Natural killer cell (primary cell): ENCODE results near the gene DAZAP2. TPM values are rescaled to one million over a fixed set of nuclear protein-coding genes. Genes with fewer than 3 reads are reported as not detected.

Source experiments
- ATAC-seq, 3 donors: fragments of 150-1000 bp in 2 of 3; fragments of 200-7000 bp in 1 of 3; cut with Tn5 transposase; 1 replicate in 1 of 3; 2 replicates in 2 of 3; pipeline ENCODE4 v1.10.0; 2021; ENCODE audit warnings: mild to moderate bottlenecking in 2 of 3, moderate library complexity in 2 of 3
- DNase-seq, 2 donors: peaks; one replicate each; pipeline versions ENCODE4 v3.0.0 to v3.0.0-alpha.2; 2013 to 2021; ENCODE audit warnings: mixed read lengths in 1 of 2
- H3K27ac ChIP-seq: one replicate; pipeline ENCODE4 v1.5.1; 2013; ENCODE audit warnings: mild to moderate bottlenecking, low read length
- H3K27me3 ChIP-seq: one replicate; pipeline ENCODE4 v1.6.1; 2013; ENCODE audit warnings: low read length; ENCODE audit not compliant: control insufficient read depth, insufficient read depth
- H3K36me3 ChIP-seq: one replicate; pipeline ENCODE4 v1.6.1; 2013; ENCODE audit warnings: low read length; ENCODE audit not compliant: control insufficient read depth, insufficient read depth
- H3K4me1 ChIP-seq: one replicate; pipeline ENCODE4 v1.6.1; 2013; ENCODE audit warnings: low read length; ENCODE audit not compliant: control insufficient read depth, insufficient read depth
- H3K4me3 ChIP-seq: one replicate; pipeline ENCODE4 v1.5.1; 2013; ENCODE audit warnings: low read length
- H3K9me3 ChIP-seq: one replicate; pipeline ENCODE4 v1.6.1; 2013; ENCODE audit warnings: low read length; ENCODE audit not compliant: control insufficient read depth, insufficient read depth
- H3K27ac Mint-ChIP-seq, 2 donors: one replicate each; pipeline ENCODE4 v1.8.0; 2022; ENCODE audit warnings: mild to moderate bottlenecking in 2 of 2, mixed read lengths in 2 of 2, moderate library complexity in 1 of 2
- H3K27me3 Mint-ChIP-seq, 2 donors: one replicate each; pipeline ENCODE4 v1.8.0; 2022; ENCODE audit warnings: low read depth in 2 of 2, mixed read lengths in 2 of 2
- H3K36me3 Mint-ChIP-seq: one replicate; pipeline ENCODE4 v1.8.0; 2022; ENCODE audit warnings: mixed read lengths
- H3K4me1 Mint-ChIP-seq, 2 donors: one replicate each; pipeline ENCODE4 v1.8.0; 2022; ENCODE audit warnings: mixed read lengths in 2 of 2
- H3K4me3 Mint-ChIP-seq: one replicate; pipeline ENCODE4 v1.8.0; 2022; ENCODE audit warnings: mild to moderate bottlenecking, moderate library complexity, mixed read lengths
- H3K9me3 Mint-ChIP-seq, 2 donors: one replicate each; pipeline ENCODE4 v1.8.0; 2022; ENCODE audit warnings: mixed read lengths in 2 of 2
- WGBS: methylation state at CpG from one replicate; pipeline ENCODE4 v1.1.7; 2013; ENCODE audit warnings: missing lambda C conversion rate; ENCODE audit not compliant: insufficient coverage; 5-methylcytosine and 5-hydroxymethylcytosine counted together
- intact Hi-C: fragments of 100-400 bp; cut with micrococcal nuclease; formaldehyde crosslinking; loops from one replicate; pipeline ENCODE4 v1.14.2; 2022
- total RNA-seq, 4 donors: library from RNA; stranded (reverse); fragments of 120-200 nt in 1 of 4; gene quantifications; one replicate each; pipeline versions ENCODE4 v1.2.3 to v1.2.4, GENCODE V29; 2013 to 2022
- TF ChIP-seq, protein P1 (sequence below): fragments of 200-600 bp; IDR thresholded peaks from one replicate; pipeline ENCODE4 v1.8.0; 2022; ENCODE audit warnings: antibody characterized with exemption

DAZAP2 gene, protein sequence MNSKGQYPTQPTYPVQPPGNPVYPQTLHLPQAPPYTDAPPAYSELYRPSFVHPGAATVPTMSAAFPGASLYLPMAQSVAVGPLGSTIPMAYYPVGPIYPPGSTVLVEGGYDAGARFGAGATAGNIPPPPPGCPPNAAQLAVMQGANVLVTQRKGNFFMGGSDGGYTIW
- 100 to 1,000 TPM; 316 to 350 (median 325) TPM for total RNA-seq
- total RNA-seq (2013): 303 TPM

DNA sequence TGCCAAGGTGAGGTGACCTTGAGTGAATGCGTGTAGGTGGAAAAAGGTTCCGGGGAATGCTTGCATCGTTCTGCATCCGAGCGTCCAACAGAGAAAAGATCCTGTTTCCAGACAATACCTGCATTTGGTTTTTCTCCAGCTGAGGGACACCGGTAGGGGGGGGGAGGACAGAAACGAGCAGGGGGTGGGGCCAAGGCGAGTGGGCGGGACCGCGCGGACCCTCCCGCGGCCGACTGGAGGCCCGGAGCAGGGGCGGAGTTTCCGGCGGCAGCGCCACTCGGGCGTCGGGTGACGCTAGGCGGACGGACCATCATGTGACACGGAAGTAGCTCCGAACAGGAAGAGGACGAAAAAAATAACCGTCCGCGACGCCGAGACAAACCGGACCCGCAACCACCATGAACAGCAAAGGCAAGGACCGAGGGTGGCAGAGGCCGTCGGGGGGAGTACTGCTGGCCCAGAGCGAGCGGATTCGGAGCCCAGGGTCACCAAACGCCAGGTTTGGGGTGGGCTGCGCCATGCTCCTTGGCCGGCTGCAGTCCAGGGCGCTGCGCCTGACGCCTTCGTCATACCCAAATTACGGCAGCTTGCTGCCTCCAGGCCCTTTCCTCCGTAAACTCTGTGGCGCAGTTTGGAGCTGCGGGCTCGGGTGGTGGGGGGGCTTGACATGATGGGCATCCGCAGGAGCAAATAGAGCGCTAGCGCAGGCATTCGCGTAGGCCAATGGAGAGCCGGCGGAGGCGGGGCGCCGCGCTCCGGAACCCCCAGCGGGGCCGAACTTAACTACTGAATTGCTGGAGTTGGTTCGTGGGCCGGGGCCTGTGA, at the start of gene DAZAP2:
Gene DAZAP2, plus strand, starts transcription at position 317 of the 825 bp plus-strand sequence. Its CDS starts 82 bp downstream, at position 399.
- peak within 1 kb of the TSS; percentile 100 for H3K27ac ChIP-seq
- intact Hi-C loops: loop anchor here (1.0 kb wide), 2 partner anchors 65 to 155 kb away; partner anchors contain the start of genes CSRNP2 and TFCP2
- peaks cover 24% of the 10 kb centered on the region for H3K4me1 ChIP-seq
- DNase-seq: peak; percentile 91 to 98
- H3K36me3 ChIP-seq: peaks cover 30% of the 10 kb centered on the region
- Mint-ChIP-seq H3K27me3 (no peaks in the 10 kb centered on the region), H3K9me3 (no peaks in the 10 kb centered on the region), H3K36me3 (peaks cover 9% of the 10 kb centered on the region), H3K4me1 (peaks cover 41 to 46% of the 10 kb centered on the region in 2 donors), H3K27ac (peak within 1 kb of the TSS; percentile 98 to 99), H3K4me3 (peak within 1 kb of the TSS; percentile 97)
- H3K4me3 ChIP-seq: peak within 1 kb of the TSS; percentile 100
- H3K9me3 ChIP-seq: no peaks in the 10 kb centered on the region
- peak; percentile 88 to 96 (median 90) for ATAC-seq
- under 1% methylated on average over 70 of the region's 70 CpGs for WGBS
- TF ChIP-seq, protein P1, sequence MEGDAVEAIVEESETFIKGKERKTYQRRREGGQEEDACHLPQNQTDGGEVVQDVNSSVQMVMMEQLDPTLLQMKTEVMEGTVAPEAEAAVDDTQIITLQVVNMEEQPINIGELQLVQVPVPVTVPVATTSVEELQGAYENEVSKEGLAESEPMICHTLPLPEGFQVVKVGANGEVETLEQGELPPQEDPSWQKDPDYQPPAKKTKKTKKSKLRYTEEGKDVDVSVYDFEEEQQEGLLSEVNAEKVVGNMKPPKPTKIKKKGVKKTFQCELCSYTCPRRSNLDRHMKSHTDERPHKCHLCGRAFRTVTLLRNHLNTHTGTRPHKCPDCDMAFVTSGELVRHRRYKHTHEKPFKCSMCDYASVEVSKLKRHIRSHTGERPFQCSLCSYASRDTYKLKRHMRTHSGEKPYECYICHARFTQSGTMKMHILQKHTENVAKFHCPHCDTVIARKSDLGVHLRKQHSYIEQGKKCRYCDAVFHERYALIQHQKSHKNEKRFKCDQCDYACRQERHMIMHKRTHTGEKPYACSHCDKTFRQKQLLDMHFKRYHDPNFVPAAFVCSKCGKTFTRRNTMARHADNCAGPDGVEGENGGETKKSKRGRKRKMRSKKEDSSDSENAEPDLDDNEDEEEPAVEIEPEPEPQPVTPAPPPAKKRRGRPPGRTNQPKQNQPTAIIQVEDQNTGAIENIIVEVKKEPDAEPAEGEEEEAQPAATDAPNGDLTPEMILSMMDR: no peak
- no peaks in the 10 kb centered on the region for H3K27me3 ChIP-seq

DNA sequence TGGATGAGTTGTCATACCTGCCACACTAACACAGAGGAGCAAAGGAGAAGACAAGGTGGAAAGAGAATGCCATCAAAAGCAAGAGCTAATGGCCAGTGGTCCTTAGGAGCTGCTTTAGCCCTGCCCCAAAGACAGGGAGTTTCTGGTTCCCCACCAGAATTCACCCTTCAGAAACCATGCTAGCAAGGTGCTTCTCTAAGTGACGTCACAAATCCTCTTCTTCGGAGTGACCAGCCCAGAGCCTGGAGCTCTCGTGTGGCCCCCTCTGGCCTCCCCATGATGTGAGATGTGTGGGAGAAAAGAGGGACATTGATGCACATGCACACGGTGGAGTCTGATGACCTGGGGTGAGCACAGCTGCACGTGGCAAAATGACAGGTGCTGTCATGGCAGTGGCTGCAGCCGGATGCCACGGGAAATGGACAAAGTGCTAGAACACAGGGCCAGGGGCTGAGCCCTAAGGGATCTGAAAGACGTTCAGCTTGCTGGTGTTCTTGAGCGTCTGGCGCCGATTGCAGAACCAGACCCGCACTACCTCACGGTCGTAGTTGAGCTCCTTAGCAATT, 48.8 kb upstream of the DAZAP2 start:
- Mint-ChIP-seq H3K9me3 (no peaks in the 10 kb centered on the region), H3K4me1 (no peaks in the 10 kb centered on the region), H3K4me3 (no peak overlapping the region), H3K27me3 (no peaks in the 10 kb centered on the region), H3K27ac (no peak overlapping the region), H3K36me3 (no peaks in the 10 kb centered on the region)
- ATAC-seq (no peak), DNase-seq (no peak)
- Histone ChIP-seq H3K36me3 (no peaks in the 10 kb centered on the region), H3K27me3 (no peaks in the 10 kb centered on the region), H3K9me3 (no peaks in the 10 kb centered on the region), H3K4me3 (no peak overlapping the region), H3K4me1 (no peaks in the 10 kb centered on the region), H3K27ac (no peak overlapping the region)
- TF ChIP-seq, protein P1: no peak
- 93% methylated on average over 14 of the region's 14 CpGs for WGBS
- intact Hi-C loops: no loop called here

DNA sequence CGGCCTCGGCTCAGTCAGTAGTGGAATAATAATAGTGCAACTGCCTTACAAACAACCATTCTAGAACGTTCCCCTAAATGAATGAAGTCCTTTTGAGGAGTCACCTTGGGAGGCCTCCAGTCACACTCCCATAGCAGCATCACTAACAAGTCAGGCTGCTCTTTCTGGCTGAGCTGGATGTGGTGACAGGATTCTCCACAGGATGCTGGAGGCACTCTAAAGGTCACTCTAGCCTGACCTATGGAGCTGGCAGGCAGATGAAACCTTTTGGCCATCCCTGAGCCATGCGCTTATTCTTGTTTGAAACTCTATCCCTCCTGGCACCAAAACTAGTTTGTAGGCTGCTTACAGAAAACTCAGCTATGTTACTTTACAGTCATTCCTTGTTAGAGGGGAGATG, 47.8 kb upstream of the DAZAP2 start:
- Mint-ChIP-seq H3K9me3 (no peaks in the 10 kb centered on the region), H3K27me3 (no peaks in the 10 kb centered on the region), H3K4me3 (no peak overlapping the region), H3K4me1 (no peaks in the 10 kb centered on the region), H3K27ac (no peak overlapping the region), H3K36me3 (no peaks in the 10 kb centered on the region)
- WGBS: 96% methylated on average over 4 of the region's 4 CpGs
- no peak for ATAC-seq
- Histone ChIP-seq H3K4me1 (no peaks in the 10 kb centered on the region), H3K4me3 (no peak overlapping the region), H3K9me3 (no peaks in the 10 kb centered on the region), H3K27ac (no peak overlapping the region), H3K27me3 (no peaks in the 10 kb centered on the region), H3K36me3 (no peaks in the 10 kb centered on the region)
- TF ChIP-seq, protein P1: no peak
- intact Hi-C loops: no loop called here
- DNase-seq: no peak
